Fibroblast of gingiva (primary cell): ENCODE data around the gene C1orf198.

Source experiments
- DNase-seq: peaks from one replicate; pipeline ENCODE4 v3.0.0-alpha.2; 2011; ENCODE audit warnings: low read depth

C1orf198 gene

GRCh38 chr1:230860617-230861384, 7.5 kb downstream of the C1orf198 start:
- DNase-seq, result no peak

GRCh38 chr1:230858918-230859729, 9.2 kb downstream of the C1orf198 start:
- DNase-seq, result peak; percentile 89

- DNase-seq, result no peak
These were observed 10.0 kb downstream of the C1orf198 start for GRCh38 chr1:230858236-230858820.

GRCh38 chr1:230857822-230858221, 10.5 kb downstream of the C1orf198 start:
- DNase-seq, result peak; percentile 29

- no peak for DNase-seq
These were observed 11.2 kb downstream of the C1orf198 start for GRCh38 chr1:230857077-230857476.

- no peak for DNase-seq
These were observed 12.4 kb downstream of the C1orf198 start for GRCh38 chr1:230855886-230856285.

GRCh38 chr1:230854423-230854822, 13.9 kb downstream of the C1orf198 start:
- DNase-seq, result no peak

- no peak for DNase-seq
These were observed 14.6 kb downstream of the C1orf198 start for GRCh38 chr1:230853731-230854130.

- no peak for DNase-seq
These were observed 15.4 kb downstream of the C1orf198 start for GRCh38 chr1:230852959-230853358.

- DNase-seq, result peak; percentile 38
These were observed 17.0 kb downstream of the C1orf198 start for GRCh38 chr1:230851291-230851691.

GRCh38 chr1:230850547-230850946, 17.8 kb downstream of the C1orf198 start:
- no peak for DNase-seq

GRCh38 chr1:230849451-230850224, 18.7 kb downstream of the C1orf198 start:
- DNase-seq, result peak; percentile 94

GRCh38 chr1:230848235-230848634, 20.1 kb downstream of the C1orf198 start:
- DNase-seq, result no peak

GRCh38 chr1:230845184-230845583, 23.1 kb downstream of the C1orf198 start:
- DNase-seq, result peak; percentile 25

GRCh38 chr1:230844561-230844960, 23.8 kb downstream of the C1orf198 start:
- DNase-seq, result no peak

- no peak for DNase-seq
These were observed 24.6 kb downstream of the C1orf198 start for GRCh38 chr1:230843503-230844309.

- no peak for DNase-seq
These were observed 25.5 kb downstream of the C1orf198 start for GRCh38 chr1:230842801-230843200.

- DNase-seq, result no peak
These were observed 29.1 kb downstream of the C1orf198 start for GRCh38 chr1:230839173-230839572.

GRCh38 chr1:230836793-230837192, 31.5 kb downstream of the C1orf198 start:
- no peak for DNase-seq

- DNase-seq, result no peak
These were observed 32.0 kb downstream of the C1orf198 start for GRCh38 chr1:230836347-230836746.

- no peak for DNase-seq
These were observed 34.0 kb downstream of the C1orf198 start for GRCh38 chr1:230834292-230834691.
